ENCODE results near the gene MPC1. TPM values are rescaled to one million over a fixed set of nuclear protein-coding genes. Genes with fewer than 3 reads are reported as not detected.
A peak's percentile ranks its signal among the peaks of the same experiment; 100 is the strongest.

The MPC1 gene
- total and polyA plus RNA-seq, 10 donors: 29.1 to 58.6 (median 37.7) TPM

GRCh38 chr6:166338854-166339253 is 43.9 kb downstream of the MPC1 start:
- intact Hi-C loops (cut with DNase I; ENCODE audit: low total_unique reads): no loop called here
- 92 to 97% (median 96%) methylated on average over 9 of the region's 9 CpGs for WGBS, 5 donors
- Histone ChIP-seq H3K4me1 (peaks cover 32 to 91% (median 75%) of the 10 kb centered on the region in 6 donors), H3K27ac (peak overlapping the region in 1 of 8 donors; percentile 21), H3K36me3 (peaks cover 0 to 55% (median 16%) of the 10 kb centered on the region in 6 donors), H3K9me3 (no peaks in the 10 kb centered on the region), H3K27me3 (replicated peaks in 1 of 7) (no peaks in the 10 kb centered on the region), H3K4me3 (no peak overlapping the region)
- TF ChIP-seq CTCF (IDR thresholded peaks at IDR 0.05 in 8 of 11, conservative IDR thresholded peaks at IDR 0.05 in 3 of 11): no peak
- no peak for TF ChIP-seq POLR2AphosphoS5 (IDR thresholded peaks at IDR 0.05)
- TF ChIP-seq POLR2A (IDR thresholded peaks at IDR 0.05): no peak
- no peak for DNase-seq

- TF ChIP-seq POLR2A (IDR thresholded peaks at IDR 0.05): no peak
- no peak for TF ChIP-seq CTCF (IDR thresholded peaks at IDR 0.05 in 8 of 11, conservative IDR thresholded peaks at IDR 0.05 in 3 of 11)
- TF ChIP-seq POLR2AphosphoS5 (IDR thresholded peaks at IDR 0.05): no peak
- no peaks in the 10 kb centered on the region for H3K27me3 ChIP-seq (replicated peaks in 1 of 7)
- intact Hi-C loops (cut with DNase I; ENCODE audit: low total_unique reads): no loop called here
- H3K36me3 ChIP-seq: peaks cover 0 to 65% (median 16%) of the 10 kb centered on the region in 6 donors
- no peak for DNase-seq
- 83 to 94% (median 90%) methylated on average over 2 to 3 of the region's 3 CpGs for WGBS, 5 donors
- no peak overlapping the region for H3K4me3 ChIP-seq
- no peaks in the 10 kb centered on the region for H3K9me3 ChIP-seq
- peaks cover 49 to 100% (median 82%) of the 10 kb centered on the region in 6 donors for H3K4me1 ChIP-seq
- H3K27ac ChIP-seq: no peak overlapping the region
Observed at GRCh38 chr6:166336847-166337246, 45.9 kb downstream of the MPC1 start.

GRCh38 chr6:166335378-166336302 is 47.1 kb downstream of the MPC1 start:
- Histone ChIP-seq H3K9me3 (no peaks in the 10 kb centered on the region), H3K4me1 (peaks cover 48 to 100% (median 83%) of the 10 kb centered on the region in 6 donors), H3K27ac (no peak overlapping the region), H3K4me3 (no peak overlapping the region), H3K27me3 (replicated peaks in 1 of 7) (no peaks in the 10 kb centered on the region), H3K36me3 (peaks cover 0 to 67% (median 16%) of the 10 kb centered on the region in 6 donors)
- WGBS, 5 donors: 73 to 87% (median 80%) methylated on average over 11 of the region's 11 CpGs
- no peak for DNase-seq
- TF ChIP-seq CTCF (IDR thresholded peaks at IDR 0.05 in 8 of 11, conservative IDR thresholded peaks at IDR 0.05 in 3 of 11) (no peak), POLR2AphosphoS5 (IDR thresholded peaks at IDR 0.05) (no peak), POLR2A (IDR thresholded peaks at IDR 0.05) (no peak)
- intact Hi-C loops (cut with DNase I; ENCODE audit: low total_unique reads): no loop called here

- Histone ChIP-seq H3K4me1 (peaks cover 48 to 100% (median 82%) of the 10 kb centered on the region in 6 donors), H3K27ac (no peak overlapping the region), H3K36me3 (peaks cover 0 to 71% (median 16%) of the 10 kb centered on the region in 6 donors), H3K27me3 (replicated peaks in 1 of 7) (no peaks in the 10 kb centered on the region), H3K9me3 (no peaks in the 10 kb centered on the region), H3K4me3 (no peak overlapping the region)
- 85 to 94% (median 90%) methylated on average over 8 of the region's 8 CpGs for WGBS, 5 donors
- intact Hi-C loops (cut with DNase I; ENCODE audit: low total_unique reads): no loop called here
- no peak for TF ChIP-seq POLR2A (IDR thresholded peaks at IDR 0.05)
- no peak for TF ChIP-seq CTCF (IDR thresholded peaks at IDR 0.05 in 8 of 11, conservative IDR thresholded peaks at IDR 0.05 in 3 of 11)
- TF ChIP-seq POLR2AphosphoS5 (IDR thresholded peaks at IDR 0.05): no peak
- DNase-seq: no peak
Observed at GRCh38 chr6:166334878-166335277, 47.9 kb downstream of the MPC1 start.
